ENCODE measurements around the gene TMOD2.

GRCh38 chr15:51837792-51838251, 86.4 kb downstream of the TMOD2 start:
- no peak for TF ChIP-seq CTCF (IDR thresholded peaks at IDR 0.05)
- no peak for TF ChIP-seq ZFX (IDR thresholded peaks at IDR 0.05; ENCODE audit: borderline replicate concordance)
